B cell (primary cell): Measurements from ENCODE around the gene ZBTB7A. TPM values are rescaled to one million over a fixed set of nuclear protein-coding genes. Genes with fewer than 3 reads are reported as not detected.

Source experiments
- ATAC-seq: fragments of 200-7000 bp; cut with Tn5 transposase; one replicate; pipeline ENCODE4 v1.10.0; 2021; ENCODE audit warnings: low read depth, mild to moderate bottlenecking, moderate number of reproducible peaks, moderate library complexity
- CTCF ChIA-PET: fragments of 350-600 bp; sonication (Branson Sonifier 250); formaldehyde crosslinking; loops from one replicate; lab custom pipeline; 2021; ENCODE audit warnings: antibody characterized with exemption, inconsistent platforms; lab: Charles Lee
- POLR2A ChIA-PET: fragments of 350-600 bp; sonication (Branson Sonifier 250); formaldehyde crosslinking; loops from one replicate; lab custom pipeline; 2021; ENCODE audit warnings: antibody characterized with exemption; lab: Charles Lee
- DNase-seq: peaks from one replicate; pipeline ENCODE4 v3.0.0; 2013
- H2AFZ ChIP-seq: 2 replicates; pipeline ENCODE4 v1.6.1; 2012; ENCODE audit warnings: mild to moderate bottlenecking, low read depth, low read length; ENCODE audit not compliant: insufficient read depth, poor library complexity, severe bottlenecking
- H3K27ac ChIP-seq, 2 donors: 1 replicate in 1 of 2; 2 replicates in 1 of 2; pipeline ENCODE4 v1.5.1; 2012 to 2013; ENCODE audit warnings: low read length in 2 of 2, mild to moderate bottlenecking in 2 of 2, moderate library complexity in 1 of 2
- H3K27me3 ChIP-seq, 4 experiments: fragments of 200-600 bp in 1 of 4; sonication (generic) in 1 of 4; replicated peaks in 1 of 4; 1 replicate in 2 of 4; 2 replicates in 2 of 4; pipeline versions ENCODE4 v1.6.1 to v1.7.0; 2013 to 2016; ENCODE audit warnings: low read length in 3 of 4, mild to moderate bottlenecking in 2 of 4, mixed read lengths in 1 of 4, moderate library complexity in 1 of 4; ENCODE audit not compliant: insufficient read depth in 4 of 4, control insufficient read depth in 3 of 4; ENCODE audit errors: control extremely low read depth in 1 of 4
- H3K36me3 ChIP-seq, 2 experiments: replicated peaks in 1 of 2; 1 replicate in 1 of 2; 2 replicates in 1 of 2; pipeline versions ENCODE4 v1.6.1 to v1.7.1; 2013; ENCODE audit warnings: low read length in 1 of 2; ENCODE audit not compliant: insufficient read depth in 2 of 2, control insufficient read depth in 1 of 2; ENCODE audit errors: control extremely low read depth in 1 of 2, extremely low read depth in 1 of 2
- H3K4me1 ChIP-seq, 2 donors: fragments of 200-600 bp in 1 of 2; sonication (generic) in 1 of 2; 1 replicate in 1 of 2; 2 replicates in 1 of 2; pipeline versions ENCODE4 v1.5.1 to v1.6.1; 2013 to 2017; ENCODE audit warnings: low read length in 2 of 2; ENCODE audit not compliant: control insufficient read depth in 2 of 2, insufficient read depth in 2 of 2
- H3K4me2 ChIP-seq: replicated peaks from 2 replicates; pipeline ENCODE3; 2012; ENCODE audit warnings: mild to moderate bottlenecking, low read depth, low read length; ENCODE audit not compliant: poor library complexity, severe bottlenecking
- H3K4me3 ChIP-seq, 5 experiments: fragments of 200-600 bp in 1 of 5; sonication (generic) in 1 of 5; 1 replicate in 3 of 5; 2 replicates in 2 of 5; pipeline versions ENCODE4 v1.5.1 to v1.7.0; 2011 to 2016; ENCODE audit warnings: low read length in 4 of 5, mild to moderate bottlenecking in 4 of 5, low read depth in 2 of 5, control low read depth in 1 of 5, moderate library complexity in 1 of 5; ENCODE audit not compliant: insufficient read depth in 1 of 5; ENCODE audit errors: control extremely low read depth in 1 of 5, extremely low read depth in 1 of 5
- H3K79me2 ChIP-seq: fragments of 200-600 bp; sonication (generic); one replicate; pipeline ENCODE4 v1.6.0; 2016; ENCODE audit warnings: low read length; ENCODE audit not compliant: control insufficient read depth, insufficient read depth
- H3K9ac ChIP-seq: fragments of 200-600 bp; sonication (generic); 2 replicates; pipeline ENCODE4 v1.6.1; 2017; ENCODE audit warnings: mild to moderate bottlenecking, low read length, moderate library complexity
- H3K9me3 ChIP-seq, 3 donors: one replicate each; pipeline versions ENCODE4 v1.6.1 to v1.7.1; 2013; ENCODE audit warnings: low read length in 2 of 3; ENCODE audit not compliant: control insufficient read depth in 2 of 3, insufficient read depth in 1 of 3; ENCODE audit errors: control extremely low read depth in 1 of 3
- H4K20me1 ChIP-seq: 2 replicates; pipeline ENCODE4 v1.6.0; 2012; ENCODE audit warnings: mild to moderate bottlenecking, low read length; ENCODE audit not compliant: insufficient read depth, control insufficient read depth, poor library complexity, severe bottlenecking
- H3K27ac Mint-ChIP-seq: one replicate; pipeline ENCODE4 v1.8.0; 2021; ENCODE audit warnings: mixed read lengths
- H3K27me3 Mint-ChIP-seq: one replicate; pipeline ENCODE4 v1.8.0; 2021; ENCODE audit warnings: mixed read lengths
- H3K4me1 Mint-ChIP-seq: one replicate; pipeline ENCODE4 v1.8.0; 2021; ENCODE audit warnings: mixed read lengths
- H3K4me3 Mint-ChIP-seq: one replicate; pipeline ENCODE4 v1.8.0; 2021; ENCODE audit warnings: mixed read lengths
- H3K9me3 Mint-ChIP-seq: one replicate; pipeline ENCODE4 v1.8.0; 2022; ENCODE audit warnings: mixed read lengths; ENCODE audit not compliant: insufficient read depth
- CTCF ChIP-seq: fragments of 200-600 bp; IDR thresholded peaks from one replicate; pipeline ENCODE4 v1.8.0; 2022; ENCODE audit warnings: antibody characterized with exemption, mild to moderate bottlenecking
- EZH2 ChIP-seq: IDR thresholded peaks from 2 replicates; pipeline ENCODE4 v1.6.1; 2012; ENCODE audit warnings: borderline replicate concordance, low read depth, mild to moderate bottlenecking, moderate library complexity, low read length; ENCODE audit not compliant: insufficient read depth, poor library complexity, severe bottlenecking
- WGBS: methylation state at CpG from one replicate; pipeline ENCODE4 v1.1.5; 2013; ENCODE audit warnings: missing lambda C conversion rate; ENCODE audit not compliant: insufficient coverage; 5-methylcytosine and 5-hydroxymethylcytosine counted together
- intact Hi-C: fragments of 100-400 bp; cut with micrococcal nuclease; formaldehyde crosslinking; loops from one replicate; pipeline ENCODE4 v1.10.0; 2022
- polyA plus RNA-seq: library from polyadenylated mRNA; depleted of rRNA; stranded (reverse); fragments of >200 nt; gene quantifications from 2 replicates; pipeline ENCODE4 v1.2.3, GENCODE V29; 2012
- total RNA-seq, 2 donors: library from RNA; stranded (reverse); fragments of 120-200 nt in 1 of 2; gene quantifications; 1 replicate in 1 of 2; 2 replicates in 1 of 2; pipeline versions ENCODE4 v1.2.3 to v1.2.4, GENCODE V29; 2013 to 2022

ZBTB7A gene
- total and polyA plus RNA-seq, 2 donors (not counting 1 experiment from before 2014, with no cell fraction given), result 24.8 to 62.6 TPM

- Mint-ChIP-seq H3K27me3 (no peaks in the 10 kb centered on the region), H3K27ac (peak overlapping the region; percentile 80), H3K4me1 (peaks cover 38% of the 10 kb centered on the region), H3K9me3 (no peaks in the 10 kb centered on the region), H3K4me3 (peak overlapping the region; percentile 93)
- peak overlapping the region; percentile 98 for H3K4me2 ChIP-seq
- intact Hi-C loops, result loop anchor here (1.0 to 5.0 kb wide), 6 partner anchors 18 to 501 kb away; partner anchors contain the start of genes ANKRD24, EEF2, FZR1 and MAP2K2
- peak overlapping the region; percentile 85 for H3K9ac ChIP-seq
- no peaks in the 10 kb centered on the region for H3K27me3 ChIP-seq
- peaks cover 0 to 6% of the 10 kb centered on the region in 2 experiments for H3K36me3 ChIP-seq
- TF ChIP-seq CTCF, result no peak
- no peak for TF ChIP-seq EZH2
- POLR2A ChIA-PET, result interaction anchor here (0.6 to 2.1 kb wide), 9 partner anchors 9 to 732 kb away, joined by 3 to 13 read pairs (median 7); partner anchors contain the start of gene EEF2
- peaks cover 61% of the 10 kb centered on the region for H3K79me2 ChIP-seq
- 0% methylated on average over 55 of the region's 55 CpGs for WGBS
- DNase-seq (peak; percentile 49), ATAC-seq (no peak)
- H3K27ac ChIP-seq, result peak overlapping the region in 1 of 2 donors; percentile 69
- CTCF ChIA-PET, result interaction anchor here (0.6 to 3.3 kb wide), 5 partner anchors 17 to 529 kb away, joined by 3 to 22 read pairs (median 15); partner anchors contain the start of gene EEF2
- peak overlapping the region; percentile 27 to 84 (median 73) for H3K4me3 ChIP-seq
- H3K4me1 ChIP-seq, result peaks cover 14 to 35% of the 10 kb centered on the region in 2 donors
- H4K20me1 ChIP-seq, result peaks cover 51% of the 10 kb centered on the region
- peak overlapping the region; percentile 87 for H2AFZ ChIP-seq
- no peaks in the 10 kb centered on the region for H3K9me3 ChIP-seq
These were observed 58.7 kb downstream of the ZBTB7A start for GRCh38 chr19:4007836-4008539.
